Vagina (tissue), 2 donors: ENCODE measurements around the gene ARPC1A.

Experiments
- POLR2A ChIP-seq, 2 donors: fragments of 450-650 bp; IDR thresholded peaks; one replicate each; pipeline ENCODE4 v1.6.1; 2017; ENCODE audit warnings: antibody characterized with exemption in 2 of 2, mild to moderate bottlenecking in 2 of 2, moderate library complexity in 2 of 2
- TF ChIP-seq, protein P1 (sequence below), 3 experiments: fragments of 450-650 bp in 2 of 3; fragments of 200-600 bp in 1 of 3; sonication (generic) in 1 of 3; IDR thresholded peaks; one replicate each; pipeline ENCODE4 v1.5.1; 2017 to 2019; ENCODE audit warnings: antibody characterized with exemption in 3 of 3, mild to moderate bottlenecking in 2 of 3, moderate library complexity in 2 of 3

DNA sequence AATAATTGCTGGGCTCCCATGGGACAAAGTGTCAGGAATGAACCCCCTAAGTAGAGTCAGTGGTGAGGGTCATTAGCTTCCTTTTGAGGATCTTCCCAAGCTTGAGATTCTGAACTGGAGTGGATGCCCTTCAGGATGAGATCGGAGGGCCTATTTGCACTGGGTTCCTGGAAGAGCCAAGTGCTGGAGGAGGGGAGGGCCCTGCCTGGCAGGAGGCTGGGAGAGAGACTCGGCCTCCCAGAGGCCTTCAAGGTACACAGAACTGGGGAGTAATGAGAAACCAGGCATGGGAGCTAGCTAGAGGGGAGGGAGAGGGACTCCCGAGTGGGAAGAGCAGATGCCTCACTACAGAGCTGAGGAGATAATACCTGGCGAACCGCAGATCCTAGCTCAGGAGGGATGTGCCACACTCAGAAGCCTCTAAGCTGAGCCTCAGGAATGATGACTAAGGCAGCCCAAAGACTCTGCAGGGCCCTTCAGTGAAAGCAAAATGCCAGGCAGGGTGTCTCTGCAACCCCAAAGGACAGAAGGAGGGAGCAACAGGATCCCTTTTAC is 73.3 kb downstream of the ARPC1A start:
- TF ChIP-seq POLR2A (IDR thresholded peaks at IDR 0.05): no peak
- TF ChIP-seq, protein P1, sequence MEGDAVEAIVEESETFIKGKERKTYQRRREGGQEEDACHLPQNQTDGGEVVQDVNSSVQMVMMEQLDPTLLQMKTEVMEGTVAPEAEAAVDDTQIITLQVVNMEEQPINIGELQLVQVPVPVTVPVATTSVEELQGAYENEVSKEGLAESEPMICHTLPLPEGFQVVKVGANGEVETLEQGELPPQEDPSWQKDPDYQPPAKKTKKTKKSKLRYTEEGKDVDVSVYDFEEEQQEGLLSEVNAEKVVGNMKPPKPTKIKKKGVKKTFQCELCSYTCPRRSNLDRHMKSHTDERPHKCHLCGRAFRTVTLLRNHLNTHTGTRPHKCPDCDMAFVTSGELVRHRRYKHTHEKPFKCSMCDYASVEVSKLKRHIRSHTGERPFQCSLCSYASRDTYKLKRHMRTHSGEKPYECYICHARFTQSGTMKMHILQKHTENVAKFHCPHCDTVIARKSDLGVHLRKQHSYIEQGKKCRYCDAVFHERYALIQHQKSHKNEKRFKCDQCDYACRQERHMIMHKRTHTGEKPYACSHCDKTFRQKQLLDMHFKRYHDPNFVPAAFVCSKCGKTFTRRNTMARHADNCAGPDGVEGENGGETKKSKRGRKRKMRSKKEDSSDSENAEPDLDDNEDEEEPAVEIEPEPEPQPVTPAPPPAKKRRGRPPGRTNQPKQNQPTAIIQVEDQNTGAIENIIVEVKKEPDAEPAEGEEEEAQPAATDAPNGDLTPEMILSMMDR (IDR thresholded peaks at IDR 0.05): no peak
